H1 (cell line): ENCODE measurements around the gene PLA2G4F. TPM values are rescaled to one million over a fixed set of nuclear protein-coding genes. Genes with fewer than 3 reads are reported as not detected.

Source experiments
- CHD7 ChIP-seq: fragments of 300-600 bp; sonication (generic); IDR thresholded peaks from 2 replicates; pipeline ENCODE4 v1.7.1; 2012; ENCODE audit warnings: low read length, moderate library complexity, mild to moderate bottlenecking, inconsistent platforms; ENCODE audit not compliant: insufficient replicate concordance
- YY1 ChIP-seq: IDR thresholded peaks from 2 replicates; pipeline ENCODE4 v1.6.1; 2011; ENCODE audit warnings: low read depth, mild to moderate bottlenecking, low read length
- polyA plus RNA-seq, 7 experiments: library from polyadenylated mRNA; depleted of rRNA in 3 of 7; stranded (reverse) in 5 of 7; unstranded in 2 of 7; fragments of >200 nt in 5 of 7; fragments of 200-250 nt in 2 of 7; gene quantifications; 1 replicate in 5 of 7; 2 replicates in 1 of 7; 4 replicates in 1 of 7; pipeline versions ENCODE4 v1.2.1 to v1.2.3, GENCODE V29; 2011 to 2013; ENCODE audit warnings: missing spikeins in 2 of 7, mixed read lengths in 2 of 7
- total RNA-seq: library from RNA; stranded (reverse); fragmentation: NEBNext Ultra II Directional; extraction: Animal tissue kit (Norgen Biotek cat#: 25700); gene quantifications from 2 replicates; pipeline ENCODE4 v1.2.1, GENCODE V29; 2021

The PLA2G4F gene
- total and polyA plus RNA-seq, 2 of the 8 experiments (the other 6 are each of a cell fraction or from before 2014, with no cell fraction given), result not detected

- TF ChIP-seq CHD7 (no peak), YY1 (no peak)
Measured at GRCh38 chr15:42097018-42097417, 59.4 kb downstream of the PLA2G4F start (continued).
